Uterus (tissue), 4 donors: ENCODE data around the gene TARDBP. TPM values are rescaled to one million over a fixed set of nuclear protein-coding genes. Genes with fewer than 3 reads are reported as not detected.

Source experiments
- DNase-seq, 2 donors: peaks; one replicate each; pipeline ENCODE4 v3.0.0-alpha.2; 2019 to 2020
- H3K27ac ChIP-seq, 2 donors: fragments of 200-600 bp; sonication (generic); 1 replicate in 1 of 2; 2 replicates in 1 of 2; pipeline ENCODE4 v1.5.1; 2016 to 2018
- H3K27me3 ChIP-seq, 2 donors: fragments of 200-600 bp; sonication (generic); one replicate each; pipeline ENCODE4 v1.5.1; 2018 to 2019; ENCODE audit warnings: control low read depth in 1 of 2
- H3K36me3 ChIP-seq, 2 donors: fragments of 200-600 bp; sonication (generic); one replicate each; pipeline ENCODE4 v1.5.1; 2019; ENCODE audit warnings: control low read depth in 1 of 2
- H3K4me1 ChIP-seq, 2 donors: fragments of 200-600 bp; sonication (generic); one replicate each; pipeline ENCODE4 v1.5.1; 2018 to 2019; ENCODE audit warnings: control low read depth in 1 of 2
- H3K4me3 ChIP-seq, 2 donors: fragments of 200-600 bp; sonication (generic); 1 replicate in 1 of 2; 2 replicates in 1 of 2; pipeline ENCODE4 v1.5.1; 2018 to 2019; ENCODE audit warnings: mild to moderate bottlenecking in 1 of 2
- H3K9me3 ChIP-seq, 2 donors: fragments of 200-600 bp; sonication (generic); one replicate each; pipeline ENCODE4 v1.5.1; 2019; ENCODE audit warnings: control low read depth in 1 of 2
- POLR2A ChIP-seq, 2 donors: fragments of 450-650 bp; IDR thresholded peaks; one replicate each; pipeline ENCODE4 v1.6.1; 2016; ENCODE audit warnings: antibody characterized with exemption in 2 of 2, mild to moderate bottlenecking in 1 of 2, moderate library complexity in 1 of 2
- intact Hi-C: fragments of 100-400 bp; cut with DNase I; formaldehyde crosslinking; loops from one replicate; pipeline ENCODE4 v1.15.1; 2023; ENCODE audit warnings: low total_unique reads
- total RNA-seq, 4 donors: library from RNA; depleted of rRNA in 3 of 4; stranded (reverse); fragments of >200 nt in 3 of 4; gene quantifications; one replicate each; pipeline versions ENCODE4 v1.1.0 to v1.2.4, GENCODE V29; 2014 to 2023
- TF ChIP-seq, protein P1 (sequence below), 4 experiments: fragments of 200-600 bp in 2 of 4; fragments of 450-650 bp in 2 of 4; sonication (generic) in 2 of 4; IDR thresholded peaks; one replicate each; pipeline ENCODE4 v1.5.1; 2016 to 2019; ENCODE audit warnings: antibody characterized with exemption in 4 of 4, mild to moderate bottlenecking in 2 of 4, moderate library complexity in 1 of 4
- donor health status: DM: yes; HTN: yes; CAD: no.

Gene TARDBP
- total RNA-seq, 4 donors from 2014 or later = 176 to 617 (median 207) TPM

DNA sequence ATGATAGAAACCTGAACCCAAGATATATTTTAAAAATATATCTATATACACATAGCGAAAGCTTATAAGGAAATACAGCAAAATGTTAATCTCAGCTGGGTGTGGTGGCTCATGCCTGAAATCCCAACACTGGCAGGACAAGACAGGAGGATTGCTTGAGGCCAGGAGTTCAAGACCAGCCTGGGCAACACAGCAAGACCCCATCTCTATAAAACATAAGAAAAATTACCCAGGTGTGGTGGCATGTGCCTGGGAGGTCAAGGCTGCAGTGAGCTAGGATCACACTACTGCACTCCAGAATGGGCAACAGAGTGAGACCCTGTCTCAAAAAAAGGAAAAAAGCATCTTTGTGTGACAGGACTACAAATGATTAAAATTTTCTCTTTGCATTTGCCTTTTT is 53.3 kb downstream of the TARDBP start:
- Histone ChIP-seq H3K4me3 (no peak overlapping the region), H3K36me3 (no peaks in the 10 kb centered on the region), H3K4me1 (peaks cover 0 to 3% of the 10 kb centered on the region in 2 donors), H3K27me3 (no peaks in the 10 kb centered on the region), H3K27ac (no peak overlapping the region), H3K9me3 (no peaks in the 10 kb centered on the region)
- intact Hi-C loops = no loop called here
- no peak for DNase-seq
- TF ChIP-seq, protein P1, sequence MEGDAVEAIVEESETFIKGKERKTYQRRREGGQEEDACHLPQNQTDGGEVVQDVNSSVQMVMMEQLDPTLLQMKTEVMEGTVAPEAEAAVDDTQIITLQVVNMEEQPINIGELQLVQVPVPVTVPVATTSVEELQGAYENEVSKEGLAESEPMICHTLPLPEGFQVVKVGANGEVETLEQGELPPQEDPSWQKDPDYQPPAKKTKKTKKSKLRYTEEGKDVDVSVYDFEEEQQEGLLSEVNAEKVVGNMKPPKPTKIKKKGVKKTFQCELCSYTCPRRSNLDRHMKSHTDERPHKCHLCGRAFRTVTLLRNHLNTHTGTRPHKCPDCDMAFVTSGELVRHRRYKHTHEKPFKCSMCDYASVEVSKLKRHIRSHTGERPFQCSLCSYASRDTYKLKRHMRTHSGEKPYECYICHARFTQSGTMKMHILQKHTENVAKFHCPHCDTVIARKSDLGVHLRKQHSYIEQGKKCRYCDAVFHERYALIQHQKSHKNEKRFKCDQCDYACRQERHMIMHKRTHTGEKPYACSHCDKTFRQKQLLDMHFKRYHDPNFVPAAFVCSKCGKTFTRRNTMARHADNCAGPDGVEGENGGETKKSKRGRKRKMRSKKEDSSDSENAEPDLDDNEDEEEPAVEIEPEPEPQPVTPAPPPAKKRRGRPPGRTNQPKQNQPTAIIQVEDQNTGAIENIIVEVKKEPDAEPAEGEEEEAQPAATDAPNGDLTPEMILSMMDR (IDR thresholded peaks at IDR 0.05) = no peak
- TF ChIP-seq POLR2A (IDR thresholded peaks at IDR 0.05) = no peak

- H3K9me3 ChIP-seq = no peaks in the 10 kb centered on the region
- no peaks in the 10 kb centered on the region for H3K27me3 ChIP-seq
- H3K27ac ChIP-seq = no peak overlapping the region
- TF ChIP-seq, protein P1 (IDR thresholded peaks at IDR 0.05) = no peak
- no peak for TF ChIP-seq POLR2A (IDR thresholded peaks at IDR 0.05)
- no peak overlapping the region for H3K4me3 ChIP-seq
- no peaks in the 10 kb centered on the region for H3K4me1 ChIP-seq
- intact Hi-C loops = no loop called here
- H3K36me3 ChIP-seq = no peaks in the 10 kb centered on the region
- no peak for DNase-seq
These were observed 55.5 kb downstream of the TARDBP start for GRCh38 chr1:11067716-11068599.

GRCh38 chr1:11068600-11069473 is 56.4 kb downstream of the TARDBP start:
- Histone ChIP-seq H3K36me3 (no peaks in the 10 kb centered on the region), H3K27me3 (no peaks in the 10 kb centered on the region), H3K27ac (no peak overlapping the region), H3K4me1 (no peaks in the 10 kb centered on the region), H3K9me3 (no peaks in the 10 kb centered on the region), H3K4me3 (no peak overlapping the region)
- TF ChIP-seq, protein P1 (IDR thresholded peaks at IDR 0.05) = no peak
- no peak for TF ChIP-seq POLR2A (IDR thresholded peaks at IDR 0.05)
- DNase-seq = no peak
- intact Hi-C loops = no loop called here

- Histone ChIP-seq H3K27ac (no peak overlapping the region), H3K36me3 (no peaks in the 10 kb centered on the region), H3K4me1 (no peaks in the 10 kb centered on the region), H3K9me3 (no peaks in the 10 kb centered on the region), H3K27me3 (no peaks in the 10 kb centered on the region), H3K4me3 (no peak overlapping the region)
- TF ChIP-seq POLR2A (IDR thresholded peaks at IDR 0.05) = no peak
- TF ChIP-seq, protein P1 (IDR thresholded peaks at IDR 0.05) = no peak
- intact Hi-C loops = no loop called here
- DNase-seq = no peak
These were observed 58.4 kb downstream of the TARDBP start for GRCh38 chr1:11070876-11071275.
